ENCODE measurements around the gene FAM200C.

Gene FAM200C

GRCh38 chr5:160366230-160366629, 33.6 kb downstream of the FAM200C start:
- DNase-seq = no peak

DNA sequence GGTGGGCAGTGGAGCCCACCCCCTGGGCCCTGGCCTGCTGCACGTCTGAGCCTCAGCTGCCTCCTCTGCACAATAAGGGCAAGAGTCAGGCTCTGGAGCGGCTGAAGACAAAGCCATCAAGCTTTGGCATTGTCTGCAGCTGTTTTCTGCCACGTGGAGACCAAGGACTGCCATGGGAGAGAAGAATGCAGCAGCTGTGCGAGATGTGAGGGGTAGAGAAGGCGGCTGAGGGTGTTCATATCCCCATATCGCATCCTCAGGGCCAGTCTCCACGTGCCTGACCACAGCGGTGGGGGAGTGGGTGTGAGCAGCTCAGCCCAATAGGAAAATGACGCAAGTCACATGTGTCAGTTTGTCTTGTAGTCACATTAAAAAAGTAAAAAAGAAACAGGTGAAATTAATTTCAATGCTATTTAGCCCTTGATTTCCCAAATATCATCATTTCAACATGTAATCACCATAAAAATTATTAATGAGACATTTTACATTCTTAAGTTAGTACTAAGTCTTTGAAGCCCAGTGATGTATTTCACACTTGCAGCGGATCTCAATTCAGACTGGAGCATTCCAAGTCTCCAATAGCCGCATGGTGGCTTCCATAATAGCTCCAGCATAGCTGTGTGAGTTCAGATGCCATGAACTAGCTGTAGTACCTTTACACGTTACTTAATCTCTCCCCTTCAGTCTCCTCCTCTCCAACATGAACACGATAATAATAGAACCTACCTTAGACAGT, 36.0 kb downstream of the FAM200C start:
- DNase-seq = no peak

GRCh38 chr5:160363211-160363610, 36.6 kb downstream of the FAM200C start:
- DNase-seq = no peak

- DNase-seq = no peak
Observed at GRCh38 chr5:160361624-160362228, 38.1 kb downstream of the FAM200C start.

GRCh38 chr5:160360310-160360709, 39.5 kb downstream of the FAM200C start:
- DNase-seq = no peak

DNA sequence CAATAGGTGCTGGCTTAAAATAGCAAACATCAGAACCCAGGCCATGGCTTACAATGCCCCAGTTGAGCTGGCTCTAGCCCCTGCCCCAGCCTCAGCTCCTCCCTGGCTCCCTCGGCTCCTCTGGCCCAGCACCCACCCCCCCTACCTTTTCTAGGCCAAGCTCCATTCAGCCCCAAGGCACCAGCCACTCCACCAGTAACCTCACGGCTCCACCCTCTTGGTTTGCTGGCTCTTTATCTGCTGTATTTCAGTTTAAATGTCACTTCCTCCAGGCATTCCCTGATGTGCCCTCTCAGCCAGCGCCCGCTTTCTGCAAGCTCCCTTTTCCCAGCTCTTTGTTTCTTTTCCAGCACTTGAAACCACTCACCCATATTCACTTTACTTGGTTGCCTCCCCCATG, 40.0 kb downstream of the FAM200C start:
- DNase-seq = no peak

GRCh38 chr5:160359242-160359641, 40.6 kb downstream of the FAM200C start:
- no peak for DNase-seq

GRCh38 chr5:160357861-160358411, 41.9 kb downstream of the FAM200C start:
- DNase-seq = no peak

DNA sequence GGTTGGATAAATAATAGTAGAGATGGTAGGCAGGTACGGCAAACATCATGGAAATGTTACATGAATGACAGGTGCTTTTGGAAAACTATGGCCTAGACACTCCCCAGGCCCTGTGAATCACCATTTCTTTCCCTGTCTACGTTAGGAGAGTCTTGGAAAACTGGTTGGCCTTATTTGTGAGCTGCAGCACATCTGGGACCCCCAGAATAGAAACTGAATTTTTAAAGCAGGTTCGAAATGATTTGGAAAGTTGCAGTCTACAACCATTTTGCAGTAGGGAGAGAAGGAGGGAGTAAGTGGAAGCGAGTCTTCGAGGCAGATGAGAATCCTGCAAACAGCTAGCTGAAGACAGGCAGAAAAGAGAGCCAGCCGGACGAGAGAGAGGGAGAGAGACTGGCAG, 42.5 kb downstream of the FAM200C start:
- no peak for DNase-seq

GRCh38 chr5:160356550-160357347, 43.1 kb downstream of the FAM200C start:
- DNase-seq = no peak

GRCh38 chr5:160354666-160355065, 45.2 kb downstream of the FAM200C start:
- no peak for DNase-seq

DNA sequence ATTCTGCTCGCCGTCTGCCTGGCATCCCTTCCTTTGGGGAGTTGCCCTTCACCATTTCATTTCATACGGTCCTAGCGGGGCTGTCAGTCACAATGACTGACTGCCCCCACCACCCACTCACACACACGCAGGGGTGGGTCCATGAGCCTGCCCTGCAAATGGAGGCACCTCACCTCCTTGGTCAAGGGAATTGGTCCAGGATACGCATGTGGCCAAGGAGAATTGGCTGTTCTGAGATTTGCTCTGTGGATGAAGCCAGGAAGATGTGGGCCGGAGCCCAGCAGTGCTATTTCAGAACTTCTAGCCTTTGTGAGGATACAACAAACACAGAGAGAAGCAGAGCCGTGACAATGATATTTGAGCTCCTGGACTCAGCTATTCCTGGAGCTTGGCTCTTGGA, 46.5 kb downstream of the FAM200C start:
- no peak for DNase-seq

DNA sequence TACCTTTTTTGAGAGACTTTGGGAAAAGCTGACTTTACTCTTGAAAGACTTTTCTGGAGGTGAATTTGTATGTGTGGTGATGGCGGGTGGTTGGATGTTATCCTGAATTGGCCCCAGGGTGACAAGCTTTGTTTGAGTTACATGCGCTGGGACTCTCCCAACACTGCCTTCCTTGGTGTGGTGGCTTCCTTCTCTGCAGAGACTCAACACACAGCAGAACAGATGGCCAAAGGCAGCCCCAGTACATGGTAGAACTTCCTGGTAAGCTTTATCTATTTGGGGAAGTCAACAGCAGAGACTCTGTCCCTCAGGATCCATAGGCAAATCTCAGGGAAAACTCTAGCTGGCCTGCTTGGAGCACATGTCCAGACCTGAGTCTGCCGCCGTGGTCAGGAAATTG, 47.5 kb downstream of the FAM200C start:
- no peak for DNase-seq

- no peak for DNase-seq
Observed at GRCh38 chr5:160349935-160350303, 49.9 kb downstream of the FAM200C start.

DNA sequence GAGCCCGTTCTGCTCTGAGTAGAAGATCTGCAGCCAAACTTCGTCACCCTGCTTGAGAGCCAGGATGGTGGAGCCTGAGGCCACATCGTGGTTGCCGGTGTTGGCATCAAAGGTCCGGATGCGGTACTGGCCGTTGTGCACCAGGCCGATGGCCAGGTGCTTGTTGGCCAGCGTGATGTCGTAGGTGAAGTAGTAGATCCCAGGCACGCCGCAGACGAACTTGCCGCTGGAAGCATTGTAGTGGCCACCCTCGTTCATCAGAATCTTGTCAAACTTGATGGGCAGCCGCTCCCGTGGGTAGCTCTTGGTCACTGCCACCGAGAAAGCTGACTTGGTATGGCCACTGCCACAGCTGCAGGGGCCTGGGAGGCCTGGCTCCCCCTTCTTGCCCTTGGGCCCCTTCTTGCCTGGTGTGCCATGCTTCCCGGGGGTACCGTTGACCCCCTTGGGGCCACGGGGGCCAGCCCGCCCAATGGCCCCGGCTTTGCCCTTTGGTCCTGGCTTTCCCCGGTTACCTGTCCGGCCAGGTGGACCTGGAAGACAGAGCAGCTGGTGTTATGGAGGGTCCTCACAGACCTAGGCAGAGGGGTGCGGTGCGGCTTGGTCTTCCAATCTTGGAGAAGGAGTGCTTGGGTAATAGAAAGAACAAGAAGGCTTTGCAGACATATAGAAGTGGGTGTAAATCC, 50.5 kb downstream of the FAM200C start:
- no peak for DNase-seq

DNA sequence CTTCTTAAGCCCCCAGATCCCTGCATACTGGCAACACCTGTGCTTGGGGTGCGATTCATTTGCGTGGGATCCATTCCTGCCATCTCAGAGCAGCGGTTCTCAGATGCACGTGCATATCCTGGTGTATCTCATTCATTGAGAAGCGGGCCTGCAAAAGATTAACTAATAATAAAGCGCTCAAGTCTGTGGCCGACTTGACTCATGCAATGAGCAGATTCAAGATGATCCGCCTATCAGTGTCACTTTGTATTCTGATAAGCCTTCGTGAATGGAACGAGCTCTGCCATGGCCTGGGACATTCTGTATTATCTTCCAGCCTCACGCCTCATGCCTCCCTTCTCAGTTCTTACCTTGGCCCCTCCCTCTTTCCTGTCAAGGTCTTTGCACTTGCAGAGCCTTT, 51.8 kb downstream of the FAM200C start:
- DNase-seq = no peak

GRCh38 chr5:160347448-160347847, 52.4 kb downstream of the FAM200C start:
- DNase-seq = no peak

All from NCI-H526 treated with DMSO at 0.1 percent for 48 hours (cell line).